Skeletal muscle satellite cell (primary cell): ENCODE data around the gene UST.

ENCODE experiments used
- H3K27me3 ChIP-seq: 2 replicates; pipeline ENCODE4 v1.7.0; 2013; ENCODE audit warnings: low read length; ENCODE audit not compliant: control insufficient read depth, insufficient read depth
- H3K36me3 ChIP-seq: 2 replicates; pipeline ENCODE4 v1.7.0; 2013; ENCODE audit warnings: mild to moderate bottlenecking, control low read depth, low read length; ENCODE audit not compliant: insufficient read depth
- H3K4me1 ChIP-seq: 2 replicates; pipeline ENCODE4 v1.7.0; 2013; ENCODE audit warnings: low read length; ENCODE audit not compliant: control insufficient read depth, insufficient read depth
- H3K4me2 ChIP-seq: 2 replicates; pipeline ENCODE4 v1.7.0; 2013; ENCODE audit warnings: mild to moderate bottlenecking, low read length
- H3K4me3 ChIP-seq: 2 replicates; pipeline ENCODE4 v1.7.0; 2013; ENCODE audit warnings: low read length
- H3K9ac ChIP-seq: 2 replicates; pipeline ENCODE4 v1.7.0; 2013; ENCODE audit warnings: mild to moderate bottlenecking, low read depth, low read length, moderate library complexity
- H3K9me3 ChIP-seq: replicated peaks from 2 replicates; pipeline ENCODE4 v1.7.0; 2013; ENCODE audit warnings: mild to moderate bottlenecking, control low read depth, low read length

The UST gene

GRCh38 chr6:149012040-149012545, 265.3 kb downstream of the UST start:
- H3K4me1 ChIP-seq, result peaks cover 44% of the 10 kb centered on the region
- H3K36me3 ChIP-seq, result no peaks in the 10 kb centered on the region
- H3K27me3 ChIP-seq, result no peaks in the 10 kb centered on the region
- peak overlapping the region; percentile 59 for H3K4me2 ChIP-seq
- peak overlapping the region; percentile 8 for H3K4me3 ChIP-seq
- no peaks in the 10 kb centered on the region for H3K9me3 ChIP-seq
- H3K9ac ChIP-seq, result peak overlapping the region; percentile 30

- Histone ChIP-seq H3K9ac (no peak overlapping the region), H3K4me2 (no peak overlapping the region), H3K4me3 (no peak overlapping the region), H3K4me1 (peaks cover 33% of the 10 kb centered on the region), H3K27me3 (no peaks in the 10 kb centered on the region), H3K9me3 (no peaks in the 10 kb centered on the region), H3K36me3 (no peaks in the 10 kb centered on the region)
Measured at GRCh38 chr6:149013586-149014344, 266.9 kb downstream of the UST start.

- H3K9me3 ChIP-seq, result no peaks in the 10 kb centered on the region
- no peaks in the 10 kb centered on the region for H3K36me3 ChIP-seq
- peak overlapping the region; percentile 48 for H3K4me2 ChIP-seq
- no peak overlapping the region for H3K4me3 ChIP-seq
- no peaks in the 10 kb centered on the region for H3K27me3 ChIP-seq
- H3K9ac ChIP-seq, result no peak overlapping the region
- peaks cover 33% of the 10 kb centered on the region for H3K4me1 ChIP-seq
Measured at GRCh38 chr6:149014631-149015534, 268.1 kb downstream of the UST start.

- H3K27me3 ChIP-seq, result no peaks in the 10 kb centered on the region
- no peak overlapping the region for H3K9ac ChIP-seq
- H3K9me3 ChIP-seq, result no peaks in the 10 kb centered on the region
- peaks cover 33% of the 10 kb centered on the region for H3K4me1 ChIP-seq
- peaks cover 1% of the 10 kb centered on the region for H3K36me3 ChIP-seq
- no peak overlapping the region for H3K4me3 ChIP-seq
- peak overlapping the region; percentile 48 for H3K4me2 ChIP-seq
Measured at GRCh38 chr6:149015535-149016525, 269.0 kb downstream of the UST start.

- Histone ChIP-seq H3K27me3 (no peaks in the 10 kb centered on the region), H3K4me1 (peaks cover 31% of the 10 kb centered on the region), H3K9ac (no peak overlapping the region), H3K36me3 (peaks cover 9% of the 10 kb centered on the region), H3K9me3 (no peaks in the 10 kb centered on the region), H3K4me3 (no peak overlapping the region), H3K4me2 (no peak overlapping the region)
Measured at GRCh38 chr6:149016716-149017115, 269.9 kb downstream of the UST start.

- Histone ChIP-seq H3K9ac (no peak overlapping the region), H3K4me1 (peaks cover 7% of the 10 kb centered on the region), H3K4me3 (no peak overlapping the region), H3K9me3 (no peaks in the 10 kb centered on the region), H3K27me3 (no peaks in the 10 kb centered on the region), H3K36me3 (peaks cover 14% of the 10 kb centered on the region), H3K4me2 (no peak overlapping the region)
Measured at GRCh38 chr6:149020319-149020718, 273.5 kb downstream of the UST start.

GRCh38 chr6:149024361-149024760, 277.5 kb downstream of the UST start:
- Histone ChIP-seq H3K4me3 (no peak overlapping the region), H3K9me3 (no peaks in the 10 kb centered on the region), H3K9ac (no peak overlapping the region), H3K4me1 (peaks cover 15% of the 10 kb centered on the region), H3K27me3 (no peaks in the 10 kb centered on the region), H3K4me2 (no peak overlapping the region), H3K36me3 (peaks cover 14% of the 10 kb centered on the region)

- Histone ChIP-seq H3K36me3 (peaks cover 14% of the 10 kb centered on the region), H3K4me3 (no peak overlapping the region), H3K9ac (no peak overlapping the region), H3K27me3 (no peaks in the 10 kb centered on the region), H3K4me2 (no peak overlapping the region), H3K9me3 (no peaks in the 10 kb centered on the region), H3K4me1 (peaks cover 15% of the 10 kb centered on the region)
Measured at GRCh38 chr6:149025061-149025460, 278.2 kb downstream of the UST start.

GRCh38 chr6:149026530-149026942, 279.7 kb downstream of the UST start:
- peak overlapping the region; percentile 26 for H3K4me2 ChIP-seq
- peaks cover 21% of the 10 kb centered on the region for H3K4me1 ChIP-seq
- H3K9ac ChIP-seq, result peak overlapping the region; percentile 34
- H3K4me3 ChIP-seq, result no peak overlapping the region
- no peaks in the 10 kb centered on the region for H3K27me3 ChIP-seq
- peaks cover 5% of the 10 kb centered on the region for H3K36me3 ChIP-seq
- no peaks in the 10 kb centered on the region for H3K9me3 ChIP-seq

GRCh38 chr6:149027484-149027883, 280.7 kb downstream of the UST start:
- H3K4me3 ChIP-seq, result no peak overlapping the region
- H3K36me3 ChIP-seq, result no peaks in the 10 kb centered on the region
- peak overlapping the region; percentile 31 for H3K9ac ChIP-seq
- peaks cover 31% of the 10 kb centered on the region for H3K4me1 ChIP-seq
- H3K4me2 ChIP-seq, result no peak overlapping the region
- H3K27me3 ChIP-seq, result no peaks in the 10 kb centered on the region
- no peaks in the 10 kb centered on the region for H3K9me3 ChIP-seq
